H1 (cell line): Measurements from ENCODE around the gene APOBEC3C. TPM values are rescaled to one million over a fixed set of nuclear protein-coding genes. Genes with fewer than 3 reads are reported as not detected.
"Not testable (repeated sequence)": the region's sequence is repeated elsewhere in the genome, so short reads cannot be mapped to it uniquely, and the experiment has no call there.

ENCODE experiments used
- CTCF ChIA-PET: fragments of 300-600 bp; sonication (Branson Sonifier 250); formaldehyde crosslinking; loops from one replicate; lab custom pipeline; 2021; ENCODE audit not compliant: partially characterized antibody; lab: Charles Lee
- POLR2A ChIA-PET: fragments of 300-600 bp; sonication (Branson Sonifier 250); formaldehyde crosslinking; loops from one replicate; lab custom pipeline; 2021; ENCODE audit warnings: inconsistent platforms; ENCODE audit not compliant: partially characterized antibody; lab: Charles Lee
- DNase-seq, 2 experiments: peaks; one replicate each; pipeline versions ENCODE4 v3.0.0 to v3.0.0-alpha.2; 2010 to 2022; ENCODE audit warnings: low spot score in 2 of 2, low read depth in 1 of 2, mixed read lengths in 1 of 2
- FAIRE-seq: peaks from 2 replicates; lab custom pipeline; 2011; peaks lifted over from hg19 to GRCh38; lab: Jason Lieb, UNC
- H2AFZ ChIP-seq: 2 replicates; pipeline ENCODE4 v1.8.1; 2012; ENCODE audit warnings: low read length, inconsistent platforms
- H2AK5ac ChIP-seq: 2 replicates; pipeline ENCODE4 v1.6.1; 2013; ENCODE audit warnings: low read depth, low read length
- H2BK120ac ChIP-seq: replicated peaks from 2 replicates; pipeline ENCODE3; 2013; ENCODE audit warnings: low read depth, low read length, inconsistent platforms
- H2BK12ac ChIP-seq: 2 replicates; pipeline ENCODE4 v1.6.1; 2013; ENCODE audit warnings: low read depth, low read length
- H2BK15ac ChIP-seq: 2 replicates; pipeline ENCODE4 v1.6.1; 2013; ENCODE audit warnings: low read length
- H2BK20ac ChIP-seq: 2 replicates; pipeline ENCODE4 v1.6.1; 2013; ENCODE audit warnings: low read length
- H2BK5ac ChIP-seq: 2 replicates; pipeline ENCODE4 v1.6.1; 2013; ENCODE audit warnings: low read depth, low read length
- H3K14ac ChIP-seq: 2 replicates; pipeline ENCODE4 v1.6.1; 2013; ENCODE audit warnings: inconsistent platforms; ENCODE audit not compliant: insufficient read length
- H3K18ac ChIP-seq: 2 replicates; pipeline ENCODE4 v1.6.1; 2013; ENCODE audit warnings: low read length; ENCODE audit errors: extremely low read depth
- H3K23ac ChIP-seq: 2 replicates; pipeline ENCODE4 v1.6.1; 2013; ENCODE audit warnings: inconsistent platforms; ENCODE audit not compliant: insufficient read length
- H3K23me2 ChIP-seq: 2 replicates; pipeline ENCODE4 v1.6.1; 2013; ENCODE audit warnings: low read depth, low read length
- H3K27ac ChIP-seq: 2 replicates; pipeline ENCODE4 v1.6.1; 2011; ENCODE audit warnings: low read depth, low read length, inconsistent platforms
- H3K27me3 ChIP-seq, 4 experiments: replicated peaks in 1 of 4; 1 replicate in 1 of 4; 2 replicates in 3 of 4; pipeline versions ENCODE4 v1.6.1 to v1.8.1; 2011 to 2013; ENCODE audit warnings: low read length in 3 of 4, mild to moderate bottlenecking in 3 of 4, inconsistent platforms in 2 of 4, mixed read lengths in 2 of 4, moderate library complexity in 1 of 4; ENCODE audit not compliant: control insufficient read depth in 3 of 4, insufficient read depth in 3 of 4; ENCODE audit errors: extremely low read depth in 1 of 4
- H3K36me3 ChIP-seq, 4 experiments: 2 replicates each; pipeline versions ENCODE4 v1.6.1 to v1.8.1; 2011 to 2013; ENCODE audit warnings: mild to moderate bottlenecking in 4 of 4, low read length in 3 of 4, moderate library complexity in 2 of 4, control low read depth in 1 of 4, inconsistent platforms in 1 of 4; ENCODE audit not compliant: insufficient read depth in 4 of 4, control insufficient read depth in 2 of 4
- H3K4ac ChIP-seq: replicated peaks from 2 replicates; pipeline ENCODE3; 2013; ENCODE audit warnings: low read length, low read depth, mixed read lengths, inconsistent platforms; ENCODE audit not compliant: insufficient read length
- H3K4me1 ChIP-seq, 4 experiments: replicated peaks in 1 of 4; 1 replicate in 1 of 4; 2 replicates in 3 of 4; pipeline versions ENCODE4 v1.6.1 to v1.8.1; 2011 to 2013; ENCODE audit warnings: low read length in 3 of 4, inconsistent platforms in 2 of 4, mixed read lengths in 1 of 4; ENCODE audit not compliant: insufficient read depth in 4 of 4, control insufficient read depth in 3 of 4
- H3K4me2 ChIP-seq, 2 experiments: 2 replicates each; pipeline versions ENCODE4 v1.6.1 to v1.8.1; 2011 to 2013; ENCODE audit warnings: low read depth in 2 of 2, low read length in 2 of 2, control low read depth in 1 of 2, inconsistent platforms in 1 of 2, mild to moderate bottlenecking in 1 of 2; ENCODE audit not compliant: insufficient read depth in 1 of 2
- H3K4me3 ChIP-seq, 4 experiments: fragments of 200-600, 300-600 bp in 1 of 4; sonication (generic), shearing (Covaris generic), sonication (Bioruptor Twin) in 1 of 4; 2 replicates each; pipeline versions ENCODE4 v1.5.1 to v1.8.1; 2011 to 2016; ENCODE audit warnings: low read length in 4 of 4, low read depth in 3 of 4, control low read depth in 2 of 4, inconsistent platforms in 2 of 4, mild to moderate bottlenecking in 2 of 4, mixed read lengths in 1 of 4, moderate library complexity in 1 of 4; ENCODE audit not compliant: insufficient read depth in 2 of 4; ENCODE audit errors: extremely low read depth in 1 of 4
- H3K56ac ChIP-seq: replicated peaks from 2 replicates; pipeline ENCODE3; 2013; ENCODE audit warnings: low read depth, mild to moderate bottlenecking, mixed read lengths, low read length, inconsistent platforms; ENCODE audit not compliant: insufficient read length
- H3K79me1 ChIP-seq: 2 replicates; pipeline ENCODE4 v1.6.1; 2013; ENCODE audit warnings: low read depth, low read length, control low read depth
- H3K79me2 ChIP-seq, 2 experiments: 2 replicates each; pipeline versions ENCODE4 v1.6.1 to v1.8.1; 2012 to 2013; ENCODE audit warnings: low read length in 2 of 2, mild to moderate bottlenecking in 2 of 2, inconsistent platforms in 1 of 2; ENCODE audit not compliant: insufficient read depth in 2 of 2, control insufficient read depth in 1 of 2
- H3K9ac ChIP-seq, 4 experiments: replicated peaks in 1 of 4; 1 replicate in 1 of 4; 2 replicates in 3 of 4; pipeline versions ENCODE4 v1.6.1 to v1.8.1; 2011 to 2013; ENCODE audit warnings: low read depth in 3 of 4, low read length in 3 of 4, control low read depth in 2 of 4, mild to moderate bottlenecking in 2 of 4, moderate library complexity in 2 of 4, inconsistent platforms in 1 of 4; ENCODE audit errors: extremely low read depth in 1 of 4
- H3K9me3 ChIP-seq, 2 experiments: 2 replicates each; pipeline versions ENCODE4 v1.6.1 to v1.8.1; 2012 to 2013; ENCODE audit warnings: mild to moderate bottlenecking in 2 of 2, moderate library complexity in 2 of 2, control low read depth in 1 of 2, inconsistent platforms in 1 of 2, low read depth in 1 of 2, low read length in 1 of 2, mixed read lengths in 1 of 2; ENCODE audit not compliant: insufficient read depth in 2 of 2
- H4K20me1 ChIP-seq, 2 experiments: replicated peaks in 1 of 2; 2 replicates each; pipeline versions ENCODE3 to v1.8.1; 2011 to 2013; ENCODE audit warnings: inconsistent platforms in 2 of 2, low read length in 2 of 2, mild to moderate bottlenecking in 1 of 2; ENCODE audit not compliant: insufficient read depth in 2 of 2, control insufficient read depth in 1 of 2
- H4K5ac ChIP-seq: 2 replicates; pipeline ENCODE4 v1.6.1; 2013; ENCODE audit warnings: low read length, low read depth, mixed read lengths, inconsistent platforms; ENCODE audit not compliant: insufficient read length
- H4K8ac ChIP-seq: 2 replicates; pipeline ENCODE4 v1.8.0; 2013; ENCODE audit warnings: mild to moderate bottlenecking, moderate library complexity, low read length, inconsistent platforms; ENCODE audit not compliant: insufficient read depth; ENCODE audit errors: extremely low read depth
- H4K91ac ChIP-seq: replicated peaks from 2 replicates; pipeline ENCODE3; 2013; ENCODE audit warnings: low read length, mixed read lengths, inconsistent platforms; ENCODE audit not compliant: insufficient read length
- NANOG ChIP-seq: IDR thresholded peaks from 2 replicates; pipeline ENCODE4 v1.6.1; 2011; ENCODE audit warnings: low read length, low read depth, mild to moderate bottlenecking, inconsistent platforms; ENCODE audit not compliant: insufficient read depth, poor library complexity, severe bottlenecking
- WGBS, 2 experiments: shearing (Covaris generic) in 1 of 2; methylation state at CpG; one replicate each; pipeline versions ENCODE4 v1.1.6 to v1.1.7; 2013 to 2015; ENCODE audit warnings: low lambda C conversion rate in 2 of 2, mixed read lengths in 2 of 2, inconsistent platforms in 1 of 2, low coverage in 1 of 2, missing lambda C conversion rate in 1 of 2; ENCODE audit not compliant: insufficient replicate concordance in 2 of 2, insufficient coverage in 1 of 2, insufficient read length in 1 of 2; ENCODE audit errors: extremely low coverage in 1 of 2, missing lambda C conversion rate in 1 of 2; 5-methylcytosine and 5-hydroxymethylcytosine counted together
- polyA plus RNA-seq, 7 experiments: library from polyadenylated mRNA; depleted of rRNA in 3 of 7; stranded (reverse) in 5 of 7; unstranded in 2 of 7; fragments of >200 nt in 5 of 7; fragments of 200-250 nt in 2 of 7; gene quantifications; 1 replicate in 5 of 7; 2 replicates in 1 of 7; 4 replicates in 1 of 7; pipeline versions ENCODE4 v1.2.1 to v1.2.3, GENCODE V29; 2011 to 2013; ENCODE audit warnings: missing spikeins in 2 of 7, mixed read lengths in 2 of 7
- total RNA-seq: library from RNA; stranded (reverse); fragmentation: NEBNext Ultra II Directional; extraction: Animal tissue kit (Norgen Biotek cat#: 25700); gene quantifications from 2 replicates; pipeline ENCODE4 v1.2.1, GENCODE V29; 2021

Gene APOBEC3C
- total and polyA plus RNA-seq, 2 of the 8 experiments (the other 6 are each of a cell fraction or from before 2014, with no cell fraction given) = 20.3 to 23.3 TPM

DNA sequence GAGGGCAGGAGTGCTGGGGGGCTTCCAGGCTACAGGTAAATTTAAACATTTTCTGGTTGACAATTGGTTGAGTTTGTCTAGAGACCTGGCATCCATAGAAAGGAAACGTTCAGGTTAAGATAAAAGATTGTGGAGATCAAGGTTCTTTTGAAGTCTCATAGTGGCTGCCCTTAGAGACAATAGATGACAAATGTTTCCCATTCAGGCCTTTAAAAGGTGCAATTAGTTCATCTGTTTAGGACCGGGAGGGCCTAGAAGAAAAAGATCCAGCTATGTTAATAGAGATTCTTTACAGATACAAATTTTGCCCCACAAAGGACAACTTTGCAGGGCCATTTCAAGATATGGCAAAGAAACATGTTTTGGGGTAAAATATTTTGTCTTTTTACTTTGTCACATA is 23.0 kb downstream of the APOBEC3C start:
- not testable (repeated sequence) for H3K9me3 ChIP-seq, H2BK5ac ChIP-seq, H3K14ac ChIP-seq, H3K36me3 ChIP-seq, H2BK15ac ChIP-seq, H2BK120ac ChIP-seq, FAIRE-seq, H2AFZ ChIP-seq, H3K18ac ChIP-seq, H4K91ac ChIP-seq, H2BK20ac ChIP-seq, H3K9ac ChIP-seq, H3K23ac ChIP-seq, H4K5ac ChIP-seq, H3K79me1 ChIP-seq, H3K23me2 ChIP-seq, H3K79me2 ChIP-seq, H2BK12ac ChIP-seq, H3K4ac ChIP-seq, H4K8ac ChIP-seq
- WGBS, 2 experiments = 28% methylated on average over 2 of the region's 2 CpGs; no CpG with 5 or more reads in 1 of the 2 experiments
- peak; percentile 67 for TF ChIP-seq NANOG
- TF ChIP-seq, all 59 proteins: peak for 1; not testable (repeated sequence) for 58
- H2AK5ac ChIP-seq, H3K4me2 ChIP-seq, H3K4me3 ChIP-seq, H3K56ac ChIP-seq, DNase-seq, H3K27ac ChIP-seq, H3K27me3 ChIP-seq, H4K20me1 ChIP-seq, POLR2A ChIA-PET: not testable (repeated sequence)
- H3K4me1 ChIP-seq = peaks cover 4 to 18% (median 13%) of the 10 kb centered on the region in 4 experiments
- CTCF ChIA-PET = interaction anchor here (1.2 kb wide), 1 partner anchor 63 kb away, joined by 4 read pairs; no protein-coding TSS in a partner anchor
